ENCODE data around the gene CAB39. TPM values are rescaled to one million over a fixed set of nuclear protein-coding genes. Genes with fewer than 3 reads are reported as not detected.

The CAB39 gene
- total and polyA plus RNA-seq, 12 donors: 17.3 to 99.7 (median 90.0) TPM

- 76 to 77% methylated on average over 8 of the region's 8 CpGs for WGBS, 2 donors
- Histone ChIP-seq H3K4me3 (no peak overlapping the region), H3K27ac (peak overlapping the region in 8 of 10 donors; percentile 13 to 83 (median 58)), H3K27me3 (no peaks in the 10 kb centered on the region), H3K4me1 (peaks cover 0 to 60% (median 14%) of the 10 kb centered on the region in 9 donors), H3K9me3 (no peaks in the 10 kb centered on the region), H3K36me3 (no peaks in the 10 kb centered on the region)
- no peak for DNase-seq
- peak in 1 of 8 donors; percentile 34 for ATAC-seq
- TF ChIP-seq CTCF (IDR thresholded peaks at IDR 0.05): no peak
- intact Hi-C loops (cut with DNase I): no loop called here
Observed at GRCh38 chr2:230669386-230669950, 43.2 kb upstream of the CAB39 start.

GRCh38 chr2:230671117-230671516, 41.5 kb upstream of the CAB39 start:
- Histone ChIP-seq H3K27me3 (no peaks in the 10 kb centered on the region), H3K4me1 (peaks cover 0 to 43% (median 14%) of the 10 kb centered on the region in 9 donors), H3K36me3 (no peaks in the 10 kb centered on the region), H3K4me3 (no peak overlapping the region), H3K9me3 (no peaks in the 10 kb centered on the region), H3K27ac (no peak overlapping the region)
- 55 to 73% methylated on average over 4 of the region's 4 CpGs for WGBS, 2 donors
- intact Hi-C loops (cut with DNase I): no loop called here
- DNase-seq: no peak
- ATAC-seq: no peak
- no peak for TF ChIP-seq CTCF (IDR thresholded peaks at IDR 0.05)

GRCh38 chr2:230672836-230673235, 39.8 kb upstream of the CAB39 start:
- Histone ChIP-seq H3K36me3 (no peaks in the 10 kb centered on the region), H3K4me3 (no peak overlapping the region), H3K9me3 (peaks cover 0 to 5% (median 2%) of the 10 kb centered on the region in 11 donors), H3K27me3 (no peaks in the 10 kb centered on the region), H3K4me1 (peaks cover 0 to 37% (median 14%) of the 10 kb centered on the region in 9 donors), H3K27ac (no peak overlapping the region)
- WGBS, 2 donors: 86 to 90% methylated on average over 12 of the region's 12 CpGs
- TF ChIP-seq CTCF (IDR thresholded peaks at IDR 0.05): no peak
- DNase-seq: no peak
- intact Hi-C loops (cut with DNase I): no loop called here
- no peak for ATAC-seq

DNA sequence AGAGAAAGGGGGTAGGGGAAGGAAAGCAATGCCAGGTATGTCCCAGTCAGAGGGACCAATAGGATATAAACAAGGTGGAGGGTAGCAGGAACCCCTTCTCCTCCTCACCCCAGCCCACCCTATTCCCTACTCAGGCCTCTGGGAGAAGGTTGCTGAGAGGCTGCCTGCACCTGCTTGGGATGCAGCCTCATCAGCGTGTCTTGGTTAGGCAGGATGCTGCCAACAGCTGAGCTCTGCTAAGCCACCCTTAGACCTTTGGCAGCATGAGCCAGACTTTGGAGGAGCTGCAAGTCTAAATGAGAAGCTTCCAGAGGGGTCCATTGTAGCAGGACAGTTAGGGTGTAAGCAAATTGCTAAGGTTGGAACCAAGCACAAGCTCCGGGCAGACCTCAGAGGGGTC, 38.2 kb upstream of the CAB39 start:
- no peak for ATAC-seq

More for the DNA sequence above, 38.2 kb upstream of the CAB39 start:
- Histone ChIP-seq H3K36me3 (no peaks in the 10 kb centered on the region), H3K4me1 (peaks cover 0 to 32% (median 1%) of the 10 kb centered on the region in 9 donors), H3K9me3 (peaks cover 0 to 14% (median 6%) of the 10 kb centered on the region in 11 donors), H3K27ac (no peak overlapping the region), H3K4me3 (no peak overlapping the region), H3K27me3 (no peaks in the 10 kb centered on the region)
- TF ChIP-seq CTCF (IDR thresholded peaks at IDR 0.05): no peak
- intact Hi-C loops (cut with DNase I): no loop called here
- no peak for DNase-seq
- WGBS, 2 donors: 85 to 92% methylated on average over 2 of the region's 2 CpGs
